ENCODE measurements around the gene SFXN5. TPM values are rescaled to one million over a fixed set of nuclear protein-coding genes. Genes with fewer than 3 reads are reported as not detected.

Gene SFXN5
- total and polyA plus RNA-seq, 2 donors (not counting 3 experiments of a cell fraction or from before 2014, with no cell fraction given): 18.7 to 28.6 TPM

DNA sequence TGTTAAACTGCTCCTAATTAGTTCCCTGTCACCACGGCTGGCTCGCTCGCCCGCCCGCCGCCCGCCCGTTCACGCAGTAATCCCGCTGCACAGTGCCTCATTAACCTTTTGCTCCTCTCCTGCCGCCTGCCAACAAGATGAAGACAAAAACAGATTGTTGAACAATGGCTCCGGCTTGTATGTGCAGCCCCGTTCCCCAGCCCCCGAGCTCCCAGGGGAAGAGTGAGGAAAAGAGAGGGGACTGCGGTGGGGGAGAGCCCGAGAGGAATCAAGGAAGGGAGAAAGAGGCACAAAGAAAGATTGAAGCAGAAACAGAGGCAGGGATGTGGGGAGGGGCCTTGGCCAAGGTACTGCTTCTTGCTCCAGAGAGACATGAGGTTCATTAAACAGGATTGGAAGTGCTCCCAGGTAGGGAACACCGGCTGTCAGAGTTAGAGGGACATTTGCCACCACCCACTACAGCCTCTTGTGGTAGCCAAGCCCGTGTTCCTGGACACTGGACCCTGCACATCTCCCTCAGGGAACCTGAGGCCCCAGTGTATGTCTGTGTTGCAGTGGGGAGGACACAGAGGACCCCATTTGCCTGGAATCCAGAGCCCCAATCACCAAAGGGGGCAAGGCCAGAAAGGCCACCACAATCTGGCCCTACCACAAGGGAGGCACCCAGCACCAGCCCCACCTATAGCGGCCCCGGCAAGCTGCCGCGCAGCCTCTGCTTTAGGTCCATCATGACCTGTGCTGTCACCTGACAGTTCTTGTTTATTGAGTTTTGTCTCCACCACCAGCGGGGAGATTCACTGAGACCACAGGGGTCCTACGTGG is 116.1 kb downstream of the SFXN5 start:
- Histone ChIP-seq H3K4me2 (ENCODE audit: insufficient read depth, low read length) (no peak overlapping the region), H3K9me3 (replicated peaks; ENCODE audit: control insufficient read depth, insufficient read depth, low read length) (no peaks in the 10 kb centered on the region), H3K4me3 (replicated peaks in 1 of 3; ENCODE audit: insufficient read depth in 1 of 3, low read depth in 1 of 3, low read length in 3 of 3) (no peak overlapping the region), H3K27ac (ENCODE audit: insufficient read depth, low read depth, low read length) (no peak overlapping the region), H3K79me2 (ENCODE audit: control insufficient read depth, insufficient read depth, low read length) (no peaks in the 10 kb centered on the region), H2AFZ (ENCODE audit: low read depth, low read length) (no peak overlapping the region), H3K9me1 (replicated peaks; ENCODE audit: control insufficient read depth, extremely low read depth, insufficient read depth, low read length) (no peaks in the 10 kb centered on the region), H3K36me3 (ENCODE audit: control insufficient read depth in 2 of 2, extremely low read depth in 1 of 2, insufficient read depth in 2 of 2, low read length in 2 of 2) (no peaks in the 10 kb centered on the region), H3K27me3 (ENCODE audit: control insufficient read depth in 2 of 2, insufficient read depth in 2 of 2, low read length in 2 of 2) (no peaks in the 10 kb centered on the region), H4K20me1 (replicated peaks; ENCODE audit: control insufficient read depth, extremely low read depth, insufficient read depth, low read length) (no peaks in the 10 kb centered on the region), H3K4me1 (ENCODE audit: control insufficient read depth, extremely low read depth, insufficient read depth, low read length) (no peaks in the 10 kb centered on the region), H3K9ac (replicated peaks; ENCODE audit: extremely low read depth, insufficient read depth, low read length) (no peak overlapping the region)
- FAIRE-seq (no peak), DNase-seq (ENCODE audit: low read depth, low spot score) (peak; percentile 12)
- POLR2A ChIA-PET: no interaction called here
- dilution Hi-C loops (cut with MboI; ENCODE audit: extremely low pct_ligation_motif_present, low sequenced_read_pairs) (no loop called here), intact Hi-C loops (cut with micrococcal nuclease) (no loop called here)
- CTCF ChIA-PET: no interaction called here
- BruUV-seq (replicated peaks): no TSS peak
- TF ChIP-seq, protein P1, sequence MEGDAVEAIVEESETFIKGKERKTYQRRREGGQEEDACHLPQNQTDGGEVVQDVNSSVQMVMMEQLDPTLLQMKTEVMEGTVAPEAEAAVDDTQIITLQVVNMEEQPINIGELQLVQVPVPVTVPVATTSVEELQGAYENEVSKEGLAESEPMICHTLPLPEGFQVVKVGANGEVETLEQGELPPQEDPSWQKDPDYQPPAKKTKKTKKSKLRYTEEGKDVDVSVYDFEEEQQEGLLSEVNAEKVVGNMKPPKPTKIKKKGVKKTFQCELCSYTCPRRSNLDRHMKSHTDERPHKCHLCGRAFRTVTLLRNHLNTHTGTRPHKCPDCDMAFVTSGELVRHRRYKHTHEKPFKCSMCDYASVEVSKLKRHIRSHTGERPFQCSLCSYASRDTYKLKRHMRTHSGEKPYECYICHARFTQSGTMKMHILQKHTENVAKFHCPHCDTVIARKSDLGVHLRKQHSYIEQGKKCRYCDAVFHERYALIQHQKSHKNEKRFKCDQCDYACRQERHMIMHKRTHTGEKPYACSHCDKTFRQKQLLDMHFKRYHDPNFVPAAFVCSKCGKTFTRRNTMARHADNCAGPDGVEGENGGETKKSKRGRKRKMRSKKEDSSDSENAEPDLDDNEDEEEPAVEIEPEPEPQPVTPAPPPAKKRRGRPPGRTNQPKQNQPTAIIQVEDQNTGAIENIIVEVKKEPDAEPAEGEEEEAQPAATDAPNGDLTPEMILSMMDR (IDR thresholded peaks at IDR 0.05; ENCODE audit: extremely low read depth in 1 of 2, insufficient read depth in 1 of 2, low read depth in 1 of 2, low read length in 2 of 2): no peak
- TF ChIP-seq JUN (IDR thresholded peaks at IDR 0.05; ENCODE audit: borderline replicate concordance, insufficient read depth, insufficient read length, low read depth) (no peak), POLR2AphosphoS5 (IDR thresholded peaks at IDR 0.05; ENCODE audit: insufficient read depth, low read depth, low read length) (no peak), GATA2 (IDR thresholded peaks at IDR 0.05; ENCODE audit: insufficient read depth, insufficient read length, low read depth, low read length) (no peak), MYC (IDR thresholded peaks at IDR 0.05; ENCODE audit: low read depth, low read length) (no peak), FOS (IDR thresholded peaks at IDR 0.05; ENCODE audit: borderline replicate concordance, insufficient read depth, low read length) (no peak), POLR2A (IDR thresholded peaks at IDR 0.05; ENCODE audit: low read depth, low read length) (no peak)
